ENCODE measurements around the gene GPR157. TPM values are rescaled to one million over a fixed set of nuclear protein-coding genes. Genes with fewer than 3 reads are reported as not detected.
"Not testable (repeated sequence)": the region's sequence is repeated elsewhere in the genome, so short reads cannot be mapped to it uniquely, and the experiment has no call there.

The GPR157 gene
- total and polyA plus RNA-seq, 8 donors = 0.15 to 16.5 (median 4.5) TPM

DNA sequence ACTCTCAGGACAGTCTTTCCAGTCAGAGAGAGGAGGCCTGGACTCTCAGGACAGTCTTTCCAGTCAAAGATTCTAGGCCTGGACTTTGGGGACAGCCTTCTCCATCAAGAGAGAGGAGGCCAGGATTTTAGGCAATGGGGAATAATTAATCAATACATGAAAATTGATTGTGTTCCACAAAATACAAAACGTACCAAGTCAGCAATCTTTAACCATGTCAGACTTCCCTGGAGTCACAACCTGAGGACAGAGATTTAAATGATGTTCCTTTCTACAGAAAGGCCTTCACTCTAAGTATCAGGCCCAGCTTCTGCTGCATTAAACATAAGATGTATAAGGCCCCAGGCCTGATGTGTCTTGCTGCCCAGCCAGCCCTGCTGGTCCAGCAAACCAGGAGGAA lies 27.0 kb upstream of the GPR157 start:
- H3K4me1 ChIP-seq = peaks cover 0 to 6% (median 2%) of the 10 kb centered on the region in 4 donors
- no peak for DNase-seq
- H3K27ac ChIP-seq = no peak overlapping the region
- H3K9me3 ChIP-seq = no peaks in the 10 kb centered on the region
- H3K36me3 ChIP-seq = peaks cover 0 to 21% (median 4%) of the 10 kb centered on the region in 4 donors
- H3K4me3 ChIP-seq = no peak overlapping the region
- no peaks in the 10 kb centered on the region for H3K27me3 ChIP-seq
- TF ChIP-seq EP300 (IDR thresholded peaks at IDR 0.05) (no peak), POLR2A (IDR thresholded peaks at IDR 0.05) (no peak), POLR2AphosphoS5 (IDR thresholded peaks at IDR 0.05) (no peak)
- TF ChIP-seq, protein P1, sequence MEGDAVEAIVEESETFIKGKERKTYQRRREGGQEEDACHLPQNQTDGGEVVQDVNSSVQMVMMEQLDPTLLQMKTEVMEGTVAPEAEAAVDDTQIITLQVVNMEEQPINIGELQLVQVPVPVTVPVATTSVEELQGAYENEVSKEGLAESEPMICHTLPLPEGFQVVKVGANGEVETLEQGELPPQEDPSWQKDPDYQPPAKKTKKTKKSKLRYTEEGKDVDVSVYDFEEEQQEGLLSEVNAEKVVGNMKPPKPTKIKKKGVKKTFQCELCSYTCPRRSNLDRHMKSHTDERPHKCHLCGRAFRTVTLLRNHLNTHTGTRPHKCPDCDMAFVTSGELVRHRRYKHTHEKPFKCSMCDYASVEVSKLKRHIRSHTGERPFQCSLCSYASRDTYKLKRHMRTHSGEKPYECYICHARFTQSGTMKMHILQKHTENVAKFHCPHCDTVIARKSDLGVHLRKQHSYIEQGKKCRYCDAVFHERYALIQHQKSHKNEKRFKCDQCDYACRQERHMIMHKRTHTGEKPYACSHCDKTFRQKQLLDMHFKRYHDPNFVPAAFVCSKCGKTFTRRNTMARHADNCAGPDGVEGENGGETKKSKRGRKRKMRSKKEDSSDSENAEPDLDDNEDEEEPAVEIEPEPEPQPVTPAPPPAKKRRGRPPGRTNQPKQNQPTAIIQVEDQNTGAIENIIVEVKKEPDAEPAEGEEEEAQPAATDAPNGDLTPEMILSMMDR (IDR thresholded peaks at IDR 0.05) = no peak
- 86 to 100% (median 91%) methylated on average over 1 of the region's 1 CpG for WGBS, 5 donors
- intact Hi-C loops (cut with DNase I; ENCODE audit: low total_unique reads) = no loop called here

DNA sequence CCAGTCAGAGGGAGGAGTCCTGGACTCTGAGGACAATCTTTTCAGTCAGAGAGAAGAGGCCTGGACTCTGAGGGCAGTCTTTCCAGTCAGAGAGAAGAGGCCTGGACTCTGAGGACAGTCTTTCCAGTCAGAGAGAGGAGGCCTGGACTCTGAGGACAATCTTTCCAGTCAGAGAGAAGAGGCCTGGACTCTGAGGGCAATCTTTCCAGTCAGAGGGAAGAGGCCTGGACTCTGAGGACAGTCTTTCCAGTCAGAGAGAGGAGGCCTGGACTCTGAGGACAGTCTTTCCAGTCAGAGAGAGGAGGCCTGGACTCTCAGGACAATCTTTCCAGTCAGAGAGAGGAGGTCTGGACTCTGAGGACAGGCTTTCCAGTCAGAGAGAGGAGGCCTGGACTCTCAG lies 26.5 kb upstream of the GPR157 start:
- DNase-seq; H3K4me1 ChIP-seq; H3K27ac ChIP-seq; H3K27me3 ChIP-seq; H3K4me3 ChIP-seq; intact Hi-C loops (cut with DNase I; ENCODE audit: low total_unique reads); H3K9me3 ChIP-seq: not testable (repeated sequence)
- peaks cover 0 to 25% (median 7%) of the 10 kb centered on the region in 4 donors for H3K36me3 ChIP-seq

DNA sequence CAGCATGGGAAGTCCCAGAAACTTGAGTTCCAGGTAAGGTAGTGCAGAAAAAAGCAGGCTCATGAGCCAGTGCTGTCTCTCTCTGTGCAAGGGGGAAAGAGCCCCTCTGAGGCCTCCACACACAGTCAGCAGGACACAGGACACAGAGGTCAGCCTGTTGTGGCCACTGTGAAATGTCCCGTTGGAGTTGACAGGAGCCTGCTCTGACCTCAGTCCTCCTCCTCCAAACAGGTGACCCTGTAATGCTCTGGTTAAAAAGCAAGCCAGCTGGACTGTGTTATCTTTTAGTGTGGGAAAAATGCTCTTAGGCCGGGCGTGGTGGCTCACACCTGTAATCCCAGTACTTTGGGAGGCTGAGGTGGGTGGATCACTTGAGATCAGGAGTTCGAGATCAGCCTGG lies 24.2 kb upstream of the GPR157 start:
- no peak for TF ChIP-seq EP300 (IDR thresholded peaks at IDR 0.05)
- no peak for TF ChIP-seq POLR2AphosphoS5 (IDR thresholded peaks at IDR 0.05)
- TF ChIP-seq POLR2A (IDR thresholded peaks at IDR 0.05) = no peak
- TF ChIP-seq, protein P1 (IDR thresholded peaks at IDR 0.05) = no peak
- 82 to 86% (median 84%) methylated on average over 4 of the region's 4 CpGs for WGBS, 5 donors
- Histone ChIP-seq H3K4me3 (no peak overlapping the region), H3K27ac (no peak overlapping the region), H3K27me3 (no peaks in the 10 kb centered on the region), H3K9me3 (no peaks in the 10 kb centered on the region), H3K36me3 (peaks cover 0 to 32% (median 13%) of the 10 kb centered on the region in 4 donors), H3K4me1 (peaks cover 0 to 14% (median 9%) of the 10 kb centered on the region in 4 donors)
- intact Hi-C loops (cut with DNase I; ENCODE audit: low total_unique reads) = loop anchor here (5.0 kb wide), 1 partner anchor 39 kb away; no protein-coding TSS in a partner anchor
- DNase-seq = no peak

DNA sequence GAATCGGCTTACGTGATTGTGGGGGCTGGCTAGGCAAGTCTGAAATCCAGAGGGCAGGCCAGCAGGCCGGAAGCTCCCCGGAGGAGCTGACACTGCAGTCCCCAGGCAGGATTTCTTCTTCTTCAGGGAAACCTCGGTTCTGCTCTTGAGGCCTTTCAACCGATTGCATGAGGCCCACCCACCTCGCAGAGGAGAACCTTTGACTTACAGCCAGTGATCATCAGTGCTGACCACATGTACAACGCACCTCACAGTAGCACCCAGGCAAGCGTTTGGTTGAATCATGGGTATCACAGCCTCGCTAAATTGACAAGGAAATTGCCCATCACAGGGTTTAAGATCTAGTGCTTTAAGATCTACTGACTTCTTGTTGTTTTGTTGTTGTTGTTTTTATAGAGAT lies 23.6 kb upstream of the GPR157 start:
- H3K27ac ChIP-seq = no peak overlapping the region

DNA sequence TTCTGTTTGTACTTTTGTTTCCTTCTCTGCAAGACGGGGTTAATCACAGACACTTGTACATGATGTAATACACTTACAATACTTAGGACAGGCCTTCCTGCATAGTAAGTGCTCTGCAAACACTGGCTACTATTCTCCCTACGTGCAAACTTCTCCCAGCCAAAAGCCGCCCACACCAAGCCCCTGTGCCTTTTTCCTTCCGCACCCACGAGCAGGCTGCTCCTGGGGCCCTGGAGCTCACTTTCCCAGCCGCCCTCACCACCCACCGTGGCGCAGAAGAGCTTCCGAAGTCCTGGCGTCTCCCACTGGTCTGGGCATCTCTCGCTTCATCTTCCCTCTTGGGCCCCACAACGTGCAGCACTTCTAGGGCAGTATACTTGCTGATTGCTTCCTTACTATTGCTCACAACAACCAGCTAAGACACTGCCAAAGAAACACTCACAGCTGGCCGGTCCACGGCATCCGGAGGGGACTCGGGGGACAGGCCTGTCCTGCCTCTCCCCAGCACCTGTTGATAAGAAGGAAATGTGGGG lies 22.5 kb upstream of the GPR157 start:
- Histone ChIP-seq H3K4me3 (no peak overlapping the region), H3K4me1 (peaks cover 0 to 14% (median 9%) of the 10 kb centered on the region in 4 donors), H3K27me3 (no peaks in the 10 kb centered on the region), H3K36me3 (peaks cover 0 to 32% (median 13%) of the 10 kb centered on the region in 4 donors), H3K27ac (peak overlapping the region in 1 of 5 donors; percentile 54), H3K9me3 (no peaks in the 10 kb centered on the region)
- WGBS, 5 donors = 73 to 84% (median 76%) methylated on average over 16 of the region's 16 CpGs
- intact Hi-C loops (cut with DNase I; ENCODE audit: low total_unique reads) = loop anchor here (5.0 kb wide), 1 partner anchor 41 kb away; no protein-coding TSS in a partner anchor
- peak in 1 of 2 donors; percentile 49 for DNase-seq
- TF ChIP-seq, protein P1 (IDR thresholded peaks at IDR 0.05) = no peak
- no peak for TF ChIP-seq EP300 (IDR thresholded peaks at IDR 0.05)
- TF ChIP-seq POLR2AphosphoS5 (IDR thresholded peaks at IDR 0.05) = no peak
- TF ChIP-seq POLR2A (IDR thresholded peaks at IDR 0.05) = no peak

More for the DNA sequence above, 23.6 kb upstream of the GPR157 start:
- no peak for TF ChIP-seq POLR2AphosphoS5 (IDR thresholded peaks at IDR 0.05)
- H3K4me1 ChIP-seq = peaks cover 0 to 14% (median 9%) of the 10 kb centered on the region in 4 donors
- H3K4me3 ChIP-seq = no peak overlapping the region
- H3K36me3 ChIP-seq = peaks cover 0 to 32% (median 13%) of the 10 kb centered on the region in 4 donors
- WGBS, 5 donors = 86 to 92% (median 88%) methylated on average over 10 of the region's 10 CpGs
- DNase-seq = no peak
- no peaks in the 10 kb centered on the region for H3K9me3 ChIP-seq
- no peaks in the 10 kb centered on the region for H3K27me3 ChIP-seq
- intact Hi-C loops (cut with DNase I; ENCODE audit: low total_unique reads) = loop anchor here (5.0 kb wide), 1 partner anchor 40 kb away; no protein-coding TSS in a partner anchor
